Fibroblast of lung (primary cell): ENCODE data around the gene SFRP5. TPM values are rescaled to one million over a fixed set of nuclear protein-coding genes. Genes with fewer than 3 reads are reported as not detected.

ENCODE experiments used
- DNase-seq, 2 donors: peaks; one replicate each; pipeline versions ENCODE4 v3.0.0 to v3.0.0-alpha.2; 2010; ENCODE audit warnings: low read depth in 2 of 2
- H2AFZ ChIP-seq: 2 replicates; pipeline ENCODE4 v1.5.1; 2012; ENCODE audit warnings: low read length, control low read depth, inconsistent platforms
- H3K27ac ChIP-seq: 2 replicates; pipeline ENCODE4 v1.5.1; 2011; ENCODE audit warnings: low read length, control low read depth; ENCODE audit not compliant: insufficient read depth
- H3K27me3 ChIP-seq: 2 replicates; pipeline ENCODE4 v1.5.1; 2011; ENCODE audit warnings: mild to moderate bottlenecking, low read length; ENCODE audit not compliant: control insufficient read depth, insufficient read depth
- H3K36me3 ChIP-seq: 2 replicates; pipeline ENCODE4 v1.5.1; 2011; ENCODE audit warnings: low read length; ENCODE audit not compliant: control insufficient read depth, insufficient read depth
- H3K4me1 ChIP-seq: 2 replicates; pipeline ENCODE4 v1.5.1; 2011; ENCODE audit warnings: low read length; ENCODE audit not compliant: control insufficient read depth, insufficient read depth; ENCODE audit errors: extremely low read depth
- H3K4me2 ChIP-seq: 2 replicates; pipeline ENCODE4 v1.5.1; 2011; ENCODE audit warnings: low read length, control low read depth; ENCODE audit not compliant: insufficient read depth; ENCODE audit errors: extremely low read depth
- H3K4me3 ChIP-seq, 4 experiments: fragments of 200-600 bp in 1 of 4; sonication (generic) in 1 of 4; replicated peaks in 1 of 4; 2 replicates each; pipeline ENCODE4 v1.5.1; 2011 to 2016; ENCODE audit warnings: low read length in 4 of 4, low read depth in 3 of 4, mild to moderate bottlenecking in 3 of 4, control low read depth in 2 of 4, inconsistent platforms in 1 of 4, mixed read lengths in 1 of 4; ENCODE audit not compliant: insufficient read depth in 1 of 4; ENCODE audit errors: control extremely low read depth in 1 of 4
- H3K79me2 ChIP-seq: 2 replicates; pipeline ENCODE4 v1.5.1; 2012; ENCODE audit warnings: mild to moderate bottlenecking, low read length, inconsistent platforms; ENCODE audit not compliant: control insufficient read depth, insufficient read depth
- H3K9ac ChIP-seq: 2 replicates; pipeline ENCODE4 v1.5.1; 2011; ENCODE audit warnings: mild to moderate bottlenecking, low read length, control low read depth; ENCODE audit not compliant: insufficient read depth
- H3K9me3 ChIP-seq: 2 replicates; pipeline ENCODE4 v1.5.1; 2012; ENCODE audit warnings: low read depth, low read length; ENCODE audit not compliant: control insufficient read depth, insufficient read depth
- H4K20me1 ChIP-seq: 2 replicates; pipeline ENCODE4 v1.5.1; 2011; ENCODE audit warnings: low read length; ENCODE audit not compliant: control insufficient read depth, insufficient read depth; ENCODE audit errors: extremely low read depth
- EZH2 ChIP-seq: IDR thresholded peaks from 2 replicates; pipeline ENCODE4 v1.5.1; 2012; ENCODE audit warnings: low read length, control low read depth, mild to moderate bottlenecking; ENCODE audit errors: missing control alignments
- polyA plus RNA-seq, 2 donors: library from polyadenylated mRNA; depleted of rRNA in 1 of 2; stranded (reverse) in 1 of 2; unstranded in 1 of 2; fragments of >200 nt; gene quantifications; 2 replicates each; pipeline ENCODE4 v1.2.1, GENCODE V29; 2011 to 2012; ENCODE audit warnings: missing spikeins in 1 of 2
- total RNA-seq: library from RNA; depleted of rRNA; stranded (reverse); fragments of >200 nt; gene quantifications from 2 replicates; pipeline ENCODE4 v1.2.1, GENCODE V29; 2014
- TF ChIP-seq, protein P1 (sequence below), 2 donors: IDR thresholded peaks in 1 of 2; conservative IDR thresholded peaks in 1 of 2; 1 replicate in 1 of 2; 2 replicates in 1 of 2; pipeline ENCODE4 v1.5.1; 2011 to 2012; ENCODE audit warnings: low read length in 2 of 2, control low read depth in 1 of 2, inconsistent platforms in 1 of 2, low read depth in 1 of 2, mild to moderate bottlenecking in 1 of 2

SFRP5 gene
- total and polyA plus RNA-seq, 2 donors (not counting 1 experiment from before 2014, with no cell fraction given), result not detected

DNA sequence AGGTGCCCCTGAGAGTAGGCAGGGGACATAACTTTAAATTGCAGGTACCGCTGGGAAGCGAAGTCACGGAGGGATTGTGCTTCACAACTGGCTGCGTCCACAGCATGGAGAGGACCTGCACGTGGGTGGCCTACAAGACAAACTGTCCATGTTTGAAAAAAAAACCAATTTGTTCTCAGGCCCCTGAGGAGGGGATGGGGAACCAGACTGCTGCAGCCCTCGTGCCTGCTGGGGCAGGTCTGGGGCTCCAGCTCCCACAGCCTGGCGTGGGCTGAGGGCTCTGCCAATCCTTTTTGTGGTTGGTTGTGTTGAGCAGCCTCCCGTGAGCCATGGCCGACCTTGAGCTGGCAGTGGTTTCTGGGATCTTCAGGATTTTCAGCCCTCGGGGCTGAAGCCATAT, 9.7 kb downstream of the SFRP5 start:
- no peaks in the 10 kb centered on the region for H3K9me3 ChIP-seq
- no peaks in the 10 kb centered on the region for H3K4me1 ChIP-seq
- no peak overlapping the region for H3K27ac ChIP-seq
- no peaks in the 10 kb centered on the region for H4K20me1 ChIP-seq
- no peaks in the 10 kb centered on the region for H3K79me2 ChIP-seq
- no peak overlapping the region for H3K4me3 ChIP-seq
- TF ChIP-seq, protein P1, sequence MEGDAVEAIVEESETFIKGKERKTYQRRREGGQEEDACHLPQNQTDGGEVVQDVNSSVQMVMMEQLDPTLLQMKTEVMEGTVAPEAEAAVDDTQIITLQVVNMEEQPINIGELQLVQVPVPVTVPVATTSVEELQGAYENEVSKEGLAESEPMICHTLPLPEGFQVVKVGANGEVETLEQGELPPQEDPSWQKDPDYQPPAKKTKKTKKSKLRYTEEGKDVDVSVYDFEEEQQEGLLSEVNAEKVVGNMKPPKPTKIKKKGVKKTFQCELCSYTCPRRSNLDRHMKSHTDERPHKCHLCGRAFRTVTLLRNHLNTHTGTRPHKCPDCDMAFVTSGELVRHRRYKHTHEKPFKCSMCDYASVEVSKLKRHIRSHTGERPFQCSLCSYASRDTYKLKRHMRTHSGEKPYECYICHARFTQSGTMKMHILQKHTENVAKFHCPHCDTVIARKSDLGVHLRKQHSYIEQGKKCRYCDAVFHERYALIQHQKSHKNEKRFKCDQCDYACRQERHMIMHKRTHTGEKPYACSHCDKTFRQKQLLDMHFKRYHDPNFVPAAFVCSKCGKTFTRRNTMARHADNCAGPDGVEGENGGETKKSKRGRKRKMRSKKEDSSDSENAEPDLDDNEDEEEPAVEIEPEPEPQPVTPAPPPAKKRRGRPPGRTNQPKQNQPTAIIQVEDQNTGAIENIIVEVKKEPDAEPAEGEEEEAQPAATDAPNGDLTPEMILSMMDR (conservative IDR thresholded peaks at IDR 0.05 in 1 of 2, IDR thresholded peaks at IDR 0.05 in 1 of 2; ENCODE audit: low read depth in 1 of 2, low read length in 2 of 2), result no peak
- TF ChIP-seq EZH2, result no peak
- H3K36me3 ChIP-seq, result peaks cover 9% of the 10 kb centered on the region
- H3K27me3 ChIP-seq, result no peaks in the 10 kb centered on the region
- no peak for DNase-seq
- H3K9ac ChIP-seq, result no peak overlapping the region
- no peak overlapping the region for H3K4me2 ChIP-seq
- no peak overlapping the region for H2AFZ ChIP-seq

DNA sequence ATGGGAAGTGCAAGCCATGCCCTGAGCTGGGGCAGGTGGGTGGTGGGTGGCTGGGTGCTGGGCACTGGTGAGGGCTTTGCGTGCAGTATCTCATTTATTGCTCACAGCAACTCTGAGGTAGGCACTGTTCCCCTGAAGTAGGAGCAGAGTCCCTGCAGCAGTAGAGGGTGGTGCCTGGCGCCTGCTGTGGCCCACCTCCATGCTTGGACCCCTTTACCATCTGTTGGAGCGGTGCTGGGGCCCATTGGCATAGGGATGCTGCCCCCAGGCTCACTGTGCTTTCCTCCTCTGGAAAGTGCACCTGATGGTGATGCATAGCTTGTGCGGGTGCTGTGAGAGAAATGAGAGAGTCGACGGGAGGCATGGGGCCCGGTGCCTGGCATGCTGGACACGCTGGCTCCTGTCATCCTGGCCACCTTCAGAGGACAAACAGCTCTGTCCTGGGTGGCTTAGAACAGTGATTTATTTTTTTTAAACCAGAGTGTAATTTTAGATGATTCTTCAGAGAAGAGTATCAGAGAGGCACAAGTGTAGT, 10.4 kb downstream of the SFRP5 start:
- no peaks in the 10 kb centered on the region for H3K4me1 ChIP-seq
- no peaks in the 10 kb centered on the region for H3K9me3 ChIP-seq
- no peaks in the 10 kb centered on the region for H3K27me3 ChIP-seq
- H3K27ac ChIP-seq, result no peak overlapping the region
- DNase-seq, result no peak
- H3K4me2 ChIP-seq, result no peak overlapping the region
- H4K20me1 ChIP-seq, result no peaks in the 10 kb centered on the region
- H3K4me3 ChIP-seq, result no peak overlapping the region
- H3K36me3 ChIP-seq, result peaks cover 10% of the 10 kb centered on the region
- H3K9ac ChIP-seq, result no peak overlapping the region
- TF ChIP-seq, protein P1 (conservative IDR thresholded peaks at IDR 0.05 in 1 of 2, IDR thresholded peaks at IDR 0.05 in 1 of 2; ENCODE audit: low read depth in 1 of 2, low read length in 2 of 2), result no peak
- no peak for TF ChIP-seq EZH2
- no peaks in the 10 kb centered on the region for H3K79me2 ChIP-seq
- no peak overlapping the region for H2AFZ ChIP-seq

DNA sequence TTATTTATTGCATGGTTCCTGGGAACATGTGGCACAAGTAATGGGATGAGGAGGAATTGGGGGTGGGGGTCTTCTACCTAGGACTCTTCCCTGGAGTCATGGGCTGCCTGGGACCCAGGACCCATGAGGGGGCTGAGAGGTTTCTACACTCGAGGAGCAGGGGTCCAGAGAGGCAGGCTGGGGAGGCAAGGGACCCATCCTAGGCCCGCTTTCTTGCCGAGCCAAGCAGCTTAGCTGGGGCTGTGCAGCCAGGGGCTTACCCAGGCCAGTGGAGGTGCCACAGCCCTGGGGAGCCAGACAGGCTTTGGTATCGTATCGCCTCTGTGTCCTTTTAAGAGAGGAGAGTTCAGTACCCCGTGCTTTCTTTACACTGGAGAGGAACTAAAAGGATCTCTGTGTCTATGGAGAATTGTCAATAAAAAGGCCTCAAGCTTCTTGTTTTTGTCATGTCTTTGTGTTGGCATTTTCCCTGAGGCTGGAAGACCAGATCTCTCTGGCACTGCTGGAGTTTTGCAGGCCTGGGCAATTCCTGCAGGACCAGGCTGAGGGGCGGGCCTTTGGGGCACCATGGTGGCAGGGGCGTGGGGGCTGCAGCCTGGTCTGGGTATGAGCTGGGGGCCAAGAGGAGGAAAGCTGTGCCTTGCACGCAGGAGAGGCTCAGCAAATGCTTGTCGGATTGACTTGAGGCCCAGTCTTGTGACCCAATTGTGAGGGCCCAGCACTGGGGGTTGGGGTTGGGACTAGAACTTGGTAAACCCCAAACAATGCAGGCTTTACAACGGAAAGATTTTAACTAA, 11.1 kb downstream of the SFRP5 start:
- TF ChIP-seq EZH2, result no peak
- TF ChIP-seq, protein P1 (conservative IDR thresholded peaks at IDR 0.05 in 1 of 2, IDR thresholded peaks at IDR 0.05 in 1 of 2; ENCODE audit: low read depth in 1 of 2, low read length in 2 of 2), result no peak
- H3K4me3 ChIP-seq, result no peak overlapping the region
- H3K9me3 ChIP-seq, result no peaks in the 10 kb centered on the region
- no peak for DNase-seq
- H3K27me3 ChIP-seq, result no peaks in the 10 kb centered on the region
- H4K20me1 ChIP-seq, result no peaks in the 10 kb centered on the region
- no peaks in the 10 kb centered on the region for H3K4me1 ChIP-seq
- H3K79me2 ChIP-seq, result no peaks in the 10 kb centered on the region
- no peak overlapping the region for H3K4me2 ChIP-seq
- peaks cover 11% of the 10 kb centered on the region for H3K36me3 ChIP-seq
- no peak overlapping the region for H3K27ac ChIP-seq
- H3K9ac ChIP-seq, result no peak overlapping the region
- no peak overlapping the region for H2AFZ ChIP-seq
